Fibroblast of the aortic adventitia (primary cell): Measurements from ENCODE around the gene ACOT7. TPM values are rescaled to one million over a fixed set of nuclear protein-coding genes. Genes with fewer than 3 reads are reported as not detected.
"Not testable (repeated sequence)": the region's sequence is repeated elsewhere in the genome, so short reads cannot be mapped to it uniquely, and the experiment has no call there.

Experiments used
- DNase-seq: peaks from one replicate; pipeline ENCODE4 v3.0.0-alpha.2; 2010; ENCODE audit warnings: low read depth
- H3K4me3 ChIP-seq: 2 replicates; pipeline ENCODE4 v1.5.1; 2011; ENCODE audit warnings: low read depth, mild to moderate bottlenecking, control low read depth, low read length, moderate library complexity
- small RNA-seq: library from RNA; depleted of rRNA; stranded (forward); fragments of <200 nt; gene quantifications from one replicate; pipeline ENCODE3, GENCODE V24; 2012
- total RNA-seq: library from RNA; depleted of rRNA; stranded (reverse); fragments of >200 nt; gene quantifications from 2 replicates; pipeline ENCODE4 v1.2.3, GENCODE V29; 2012; ENCODE audit warnings: low replicate concordance
- TF ChIP-seq, protein P1 (sequence below): IDR thresholded peaks from 2 replicates; pipeline ENCODE4 v1.5.1; 2011; ENCODE audit warnings: mild to moderate bottlenecking, low read length, control low read depth, inconsistent platforms; ENCODE audit not compliant: insufficient read depth

ACOT7 gene
- total RNA-seq, 1 donor, result 16.0 TPM

DNA sequence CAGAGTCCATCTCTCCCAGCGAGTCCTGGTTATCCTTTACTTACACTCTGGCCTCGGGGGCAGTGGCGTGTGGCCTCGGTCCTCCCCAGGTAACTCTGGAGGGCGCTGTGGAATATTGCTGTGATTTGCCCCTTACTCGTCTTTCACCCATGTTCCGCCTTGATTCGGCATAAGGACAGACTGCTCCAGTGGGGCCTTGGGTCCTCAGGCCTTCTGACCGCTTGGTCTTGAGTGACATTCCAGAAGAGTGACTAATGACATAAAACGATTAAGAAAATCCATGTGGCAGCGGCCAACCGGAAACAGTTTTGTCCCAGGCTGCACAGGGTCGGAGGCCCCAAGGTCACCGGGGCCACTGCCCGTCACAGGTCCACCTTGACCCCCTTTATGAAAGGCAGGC, 168.8 kb downstream of the ACOT7 start:
- TF ChIP-seq, protein P1, sequence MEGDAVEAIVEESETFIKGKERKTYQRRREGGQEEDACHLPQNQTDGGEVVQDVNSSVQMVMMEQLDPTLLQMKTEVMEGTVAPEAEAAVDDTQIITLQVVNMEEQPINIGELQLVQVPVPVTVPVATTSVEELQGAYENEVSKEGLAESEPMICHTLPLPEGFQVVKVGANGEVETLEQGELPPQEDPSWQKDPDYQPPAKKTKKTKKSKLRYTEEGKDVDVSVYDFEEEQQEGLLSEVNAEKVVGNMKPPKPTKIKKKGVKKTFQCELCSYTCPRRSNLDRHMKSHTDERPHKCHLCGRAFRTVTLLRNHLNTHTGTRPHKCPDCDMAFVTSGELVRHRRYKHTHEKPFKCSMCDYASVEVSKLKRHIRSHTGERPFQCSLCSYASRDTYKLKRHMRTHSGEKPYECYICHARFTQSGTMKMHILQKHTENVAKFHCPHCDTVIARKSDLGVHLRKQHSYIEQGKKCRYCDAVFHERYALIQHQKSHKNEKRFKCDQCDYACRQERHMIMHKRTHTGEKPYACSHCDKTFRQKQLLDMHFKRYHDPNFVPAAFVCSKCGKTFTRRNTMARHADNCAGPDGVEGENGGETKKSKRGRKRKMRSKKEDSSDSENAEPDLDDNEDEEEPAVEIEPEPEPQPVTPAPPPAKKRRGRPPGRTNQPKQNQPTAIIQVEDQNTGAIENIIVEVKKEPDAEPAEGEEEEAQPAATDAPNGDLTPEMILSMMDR, result no peak
- H3K4me3 ChIP-seq, result no peak overlapping the region
- no peak for DNase-seq

DNA sequence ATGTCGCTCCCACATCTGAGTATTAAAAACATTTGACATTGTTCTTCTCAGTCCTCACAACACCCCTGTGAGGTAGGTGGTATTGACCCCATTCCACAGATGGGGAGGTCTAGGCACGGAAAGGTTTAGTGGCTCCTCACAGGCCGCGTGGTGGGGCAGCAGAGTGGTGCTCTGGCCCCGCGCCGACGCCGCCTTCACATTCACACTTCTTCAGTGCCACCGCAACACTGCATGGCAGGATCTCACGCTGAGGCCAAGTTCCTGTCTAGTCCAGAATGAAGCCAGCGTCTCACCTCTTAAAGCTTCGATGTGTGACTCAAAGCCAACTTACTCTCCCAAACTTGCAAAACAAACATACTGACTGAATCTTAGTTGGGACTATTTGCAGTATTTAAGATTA, 169.9 kb downstream of the ACOT7 start:
- no peak for DNase-seq
- TF ChIP-seq, protein P1, result no peak

DNA sequence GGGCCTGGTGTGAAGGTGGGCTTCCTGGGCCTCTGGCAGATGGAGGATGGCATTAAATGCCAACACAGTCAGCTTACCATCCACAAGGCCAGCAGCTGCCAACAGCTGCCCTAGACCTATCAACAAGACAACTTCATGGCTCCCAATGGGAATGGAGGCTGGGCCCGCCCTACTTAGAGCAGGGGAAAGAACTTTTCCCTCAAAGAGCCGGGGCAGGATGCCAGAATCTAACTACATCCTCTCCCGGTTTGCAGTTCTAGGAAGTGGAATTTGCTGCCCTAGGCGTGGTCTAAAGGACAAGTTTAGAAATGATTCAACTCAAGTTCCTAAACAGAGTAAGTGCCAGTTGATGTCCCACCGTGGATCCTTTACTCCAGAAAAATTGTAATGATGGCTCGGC, 170.9 kb downstream of the ACOT7 start:
- H3K4me3 ChIP-seq, result no peak overlapping the region
- peak; percentile 73 for DNase-seq
- TF ChIP-seq, protein P1, result no peak

More for the DNA sequence above, 169.9 kb downstream of the ACOT7 start:
- no peak overlapping the region for H3K4me3 ChIP-seq

DNA sequence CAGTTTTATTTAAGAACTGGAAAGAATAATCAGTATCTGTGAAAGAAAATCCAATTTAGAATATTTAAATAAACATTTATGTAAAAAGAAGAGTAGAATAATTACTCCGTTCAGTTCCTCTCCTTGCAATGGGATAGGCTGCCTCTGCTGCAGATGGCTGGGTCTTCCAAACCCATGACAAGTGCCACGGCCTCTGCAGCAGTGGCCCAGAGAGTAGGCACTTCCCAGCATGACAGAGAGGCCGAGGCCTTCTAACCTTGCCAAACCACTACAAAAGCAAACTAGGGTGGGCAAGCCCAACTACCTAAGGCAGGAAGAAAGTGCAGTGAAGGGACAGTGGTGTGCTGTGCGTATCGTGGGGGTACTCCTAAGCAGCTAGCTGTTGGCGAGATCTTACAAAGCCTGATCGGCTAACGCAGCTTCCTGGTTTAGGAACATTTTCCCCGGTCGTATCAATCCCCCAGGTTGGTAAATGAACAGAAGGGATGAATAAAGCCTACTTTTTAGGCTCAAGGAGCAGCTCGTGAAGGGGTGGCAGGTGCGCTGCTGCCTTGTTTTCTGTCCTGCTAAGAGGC, 172.3 kb downstream of the ACOT7 start:
- no peak overlapping the region for H3K4me3 ChIP-seq
- no peak for DNase-seq
- TF ChIP-seq, protein P1, result no peak

DNA sequence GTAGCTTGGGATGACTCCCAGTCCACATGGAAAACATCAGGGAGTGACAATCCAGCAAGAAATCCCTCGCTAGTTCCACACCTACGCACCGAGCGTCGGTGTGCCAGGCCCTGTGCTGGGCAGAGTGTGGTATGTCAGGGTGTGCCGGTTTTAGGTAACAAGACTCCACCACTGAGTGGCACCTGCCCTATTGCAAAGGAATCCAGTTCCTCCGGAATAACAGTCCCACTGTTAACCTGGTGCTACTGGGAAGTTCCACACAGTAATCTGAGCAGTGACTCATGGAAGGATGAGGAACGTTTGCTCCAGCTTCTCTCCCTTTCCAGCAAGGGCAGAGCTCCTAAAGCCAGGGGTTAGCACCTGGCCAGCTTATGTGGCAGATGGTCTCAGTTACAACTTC, 173.3 kb downstream of the ACOT7 start:
- no peak overlapping the region for H3K4me3 ChIP-seq
- TF ChIP-seq, protein P1, result no peak
- no peak for DNase-seq

DNA sequence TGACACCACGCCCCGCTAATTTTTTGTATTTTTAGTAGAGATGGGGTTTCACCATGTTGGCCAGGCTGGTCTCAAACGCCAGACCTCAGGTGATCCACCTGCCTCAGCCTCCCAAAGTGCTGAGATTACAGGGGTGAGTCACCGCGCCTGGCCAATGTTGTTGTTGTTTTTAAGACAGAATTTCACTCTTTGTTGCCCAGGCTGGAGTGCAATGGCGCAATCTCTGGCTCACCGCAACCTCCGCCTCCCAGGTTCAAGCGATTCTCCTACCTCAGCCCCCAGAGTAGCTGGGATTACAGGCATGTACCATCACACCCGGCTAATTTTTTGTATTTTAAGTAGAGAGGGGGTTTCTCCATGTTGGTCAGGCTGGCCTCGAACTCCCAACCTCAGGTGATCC, 173.9 kb downstream of the ACOT7 start:
- DNase-seq, H3K4me3 ChIP-seq: not testable (repeated sequence)

DNA sequence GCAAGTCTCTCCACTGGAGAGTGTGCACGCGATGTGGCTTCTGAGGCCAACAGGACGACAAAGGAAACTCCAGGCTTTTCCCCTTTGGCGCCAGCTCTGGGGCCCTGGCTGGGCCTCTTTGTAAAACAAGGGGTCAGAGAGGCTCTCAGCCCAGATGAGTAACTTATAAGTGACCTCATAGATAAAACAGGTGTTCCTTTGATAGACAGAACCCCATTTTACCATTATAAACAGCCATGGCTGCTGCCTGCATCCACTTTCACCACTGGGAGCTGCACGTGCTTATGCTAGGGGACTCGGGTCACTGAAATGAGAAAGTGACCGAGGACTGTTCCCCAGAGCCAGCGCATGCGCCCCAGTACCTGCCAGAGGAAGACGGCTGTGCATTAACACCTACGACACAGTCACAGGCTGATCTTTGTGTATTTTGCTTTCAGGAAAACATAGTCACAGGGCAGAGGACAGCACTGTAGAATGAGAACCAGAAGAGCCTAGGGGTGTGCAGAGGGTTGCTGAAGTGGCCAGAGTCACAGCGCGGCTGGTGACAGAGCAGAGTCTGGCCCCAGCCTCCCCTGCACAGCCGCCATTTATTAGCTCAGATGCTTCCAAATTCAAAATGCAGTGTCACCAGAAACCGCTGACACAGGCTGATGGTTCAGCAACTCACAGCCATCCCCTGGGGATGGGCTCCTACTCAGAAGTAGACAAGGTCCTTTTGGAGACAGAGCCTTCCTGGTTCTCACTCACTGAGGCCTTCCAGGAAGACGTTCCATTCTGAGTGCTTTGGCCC, 175.0 kb downstream of the ACOT7 start:
- H3K4me3 ChIP-seq, result no peak overlapping the region
- TF ChIP-seq, protein P1, result no peak
- no peak for DNase-seq

Small RNA genes within 50 kb of the gene (small RNA-seq; reads per million reads assigned to genes)
- gene MIR4252, result not detected

Other genes with a start within 250 kb of the ACOT7 start
- gene CHD5, start 213.4 kb downstream of the ACOT7 start, total RNA-seq, result 0.08 and 0.09 TPM in 2 replicates
- gene RPL22, start 194.2 kb downstream of the ACOT7 start, total RNA-seq, result 169 and 279 TPM in 2 replicates
- 7.8 and 42.6 TPM in 2 replicates for gene RNF207, start 187.6 kb downstream of the ACOT7 start, total RNA-seq
- 53.5 and 99.1 TPM in 2 replicates for gene ICMT, start 157.8 kb downstream of the ACOT7 start, total RNA-seq
- gene HES3, start 149.6 kb downstream of the ACOT7 start, total RNA-seq, result not detected in 2 replicates
- gene GPR153, start 132.7 kb downstream of the ACOT7 start, total RNA-seq, result 9.9 and 10.9 TPM in 2 replicates
- 0.09 and 0.65 TPM in 2 replicates for gene HES2, start 26.2 kb upstream of the ACOT7 start, total RNA-seq
- gene ESPN, start 31.0 kb upstream of the ACOT7 start, total RNA-seq, result not detected in 2 replicates
- 2.0 and 4.4 TPM in 2 replicates for gene TNFRSF25, start 72.4 kb upstream of the ACOT7 start, total RNA-seq
- 3.8 and 5.1 TPM in 2 replicates for gene PLEKHG5, start 97.9 kb upstream of the ACOT7 start, total RNA-seq
- gene NOL9, start 160.7 kb upstream of the ACOT7 start, total RNA-seq, result 32.0 and 44.9 TPM in 2 replicates
- gene TAS1R1, start 161.5 kb upstream of the ACOT7 start, total RNA-seq, result not detected in 2 replicates
- 7.7 and 26.4 TPM in 2 replicates for gene ZBTB48, start 186.2 kb upstream of the ACOT7 start, total RNA-seq
- gene KLHL21, start 209.1 kb upstream of the ACOT7 start, total RNA-seq, result 40.8 and 78.4 TPM in 2 replicates
- 14.7 and 24.3 TPM in 2 replicates for gene PHF13, start 220.0 kb upstream of the ACOT7 start, total RNA-seq
- gene THAP3, start 231.1 kb upstream of the ACOT7 start, total RNA-seq, result 9.2 and 11.3 TPM in 2 replicates